Measurements from ENCODE around the gene MBD3L2B. TPM values are rescaled to one million over a fixed set of nuclear protein-coding genes. Genes with fewer than 3 reads are reported as not detected.
"Not testable (repeated sequence)": the region's sequence is repeated elsewhere in the genome, so short reads cannot be mapped to it uniquely, and the experiment has no call there.

MBD3L2B gene
- total RNA-seq, 1 experiment from 2014 or later, result not detected

DNA sequence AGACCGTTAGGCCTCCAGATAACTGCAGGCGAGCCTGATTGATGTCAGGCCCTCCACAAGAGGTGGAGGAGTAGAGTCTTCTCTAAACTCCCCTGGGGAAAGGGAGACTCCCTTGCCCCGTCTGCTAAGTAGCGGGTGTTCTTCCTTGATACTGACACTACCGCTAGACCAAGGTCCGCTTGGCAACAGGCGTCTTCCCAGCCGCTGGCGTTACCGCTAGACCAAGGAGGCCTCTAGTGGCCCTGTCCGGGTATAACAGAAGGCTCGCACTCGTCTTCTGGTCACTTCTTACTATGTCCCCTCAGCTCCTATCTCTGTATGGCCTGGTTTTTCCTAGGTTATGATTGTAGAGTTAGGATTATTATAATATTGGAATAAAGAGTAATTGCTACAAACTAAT, 45.9 kb upstream of the MBD3L2B start:
- POLR2A ChIA-PET, result not testable (repeated sequence)
- CTCF ChIA-PET, result interaction anchor here (0.8 kb wide), 1 partner anchor 54 kb away, joined by 3 read pairs; no protein-coding TSS in a partner anchor

DNA sequence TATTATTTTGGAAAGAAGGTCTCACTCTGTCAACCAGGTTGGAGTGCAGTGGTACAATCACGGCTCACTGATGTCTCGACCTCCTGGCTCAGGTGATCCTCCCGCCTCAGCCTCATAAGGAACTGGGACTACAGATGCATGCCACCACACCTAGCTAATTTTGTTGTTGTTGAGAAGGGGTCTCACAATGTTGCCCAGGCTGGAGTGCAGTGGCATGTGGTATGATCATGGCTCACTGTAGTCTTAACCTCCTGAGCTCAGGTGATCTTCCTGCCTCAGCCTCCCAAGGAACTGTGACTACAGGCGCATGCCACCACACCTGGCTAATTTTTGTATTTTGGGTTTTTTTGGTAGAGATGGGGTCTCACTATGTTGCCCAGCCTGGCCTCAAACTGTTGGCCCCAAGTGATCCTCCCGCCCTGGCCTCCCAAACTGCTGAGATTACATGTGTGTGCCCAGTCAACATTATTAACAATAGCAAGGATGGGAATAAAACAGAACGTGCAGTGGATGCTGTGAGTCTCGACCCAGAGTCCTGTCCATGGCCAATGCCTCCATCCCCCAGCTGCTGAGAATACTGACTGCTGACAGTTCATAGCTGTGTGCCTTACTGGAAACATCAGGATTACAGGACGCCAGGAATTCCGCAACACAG, 42.7 kb upstream of the MBD3L2B start:
- 0 out of 2 replicates have a peak, but pooled peaks have one; percentile 14 for TF ChIP-seq ZNF121 (CRISPR knock-in tag; IDR thresholded peaks at IDR 0.05)
- TF ChIP-seq, protein P1, sequence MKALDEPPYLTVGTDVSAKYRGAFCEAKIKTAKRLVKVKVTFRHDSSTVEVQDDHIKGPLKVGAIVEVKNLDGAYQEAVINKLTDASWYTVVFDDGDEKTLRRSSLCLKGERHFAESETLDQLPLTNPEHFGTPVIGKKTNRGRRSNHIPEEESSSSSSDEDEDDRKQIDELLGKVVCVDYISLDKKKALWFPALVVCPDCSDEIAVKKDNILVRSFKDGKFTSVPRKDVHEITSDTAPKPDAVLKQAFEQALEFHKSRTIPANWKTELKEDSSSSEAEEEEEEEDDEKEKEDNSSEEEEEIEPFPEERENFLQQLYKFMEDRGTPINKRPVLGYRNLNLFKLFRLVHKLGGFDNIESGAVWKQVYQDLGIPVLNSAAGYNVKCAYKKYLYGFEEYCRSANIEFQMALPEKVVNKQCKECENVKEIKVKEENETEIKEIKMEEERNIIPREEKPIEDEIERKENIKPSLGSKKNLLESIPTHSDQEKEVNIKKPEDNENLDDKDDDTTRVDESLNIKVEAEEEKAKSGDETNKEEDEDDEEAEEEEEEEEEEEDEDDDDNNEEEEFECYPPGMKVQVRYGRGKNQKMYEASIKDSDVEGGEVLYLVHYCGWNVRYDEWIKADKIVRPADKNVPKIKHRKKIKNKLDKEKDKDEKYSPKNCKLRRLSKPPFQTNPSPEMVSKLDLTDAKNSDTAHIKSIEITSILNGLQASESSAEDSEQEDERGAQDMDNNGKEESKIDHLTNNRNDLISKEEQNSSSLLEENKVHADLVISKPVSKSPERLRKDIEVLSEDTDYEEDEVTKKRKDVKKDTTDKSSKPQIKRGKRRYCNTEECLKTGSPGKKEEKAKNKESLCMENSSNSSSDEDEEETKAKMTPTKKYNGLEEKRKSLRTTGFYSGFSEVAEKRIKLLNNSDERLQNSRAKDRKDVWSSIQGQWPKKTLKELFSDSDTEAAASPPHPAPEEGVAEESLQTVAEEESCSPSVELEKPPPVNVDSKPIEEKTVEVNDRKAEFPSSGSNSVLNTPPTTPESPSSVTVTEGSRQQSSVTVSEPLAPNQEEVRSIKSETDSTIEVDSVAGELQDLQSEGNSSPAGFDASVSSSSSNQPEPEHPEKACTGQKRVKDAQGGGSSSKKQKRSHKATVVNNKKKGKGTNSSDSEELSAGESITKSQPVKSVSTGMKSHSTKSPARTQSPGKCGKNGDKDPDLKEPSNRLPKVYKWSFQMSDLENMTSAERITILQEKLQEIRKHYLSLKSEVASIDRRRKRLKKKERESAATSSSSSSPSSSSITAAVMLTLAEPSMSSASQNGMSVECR (CRISPR knock-in tag; IDR thresholded peaks at IDR 0.05; ENCODE audit: borderline replicate concordance), result no peak
- CTCF ChIA-PET, result no interaction called here

More for the DNA sequence above, 45.9 kb upstream of the MBD3L2B start:
- TF ChIP-seq, protein P2, sequence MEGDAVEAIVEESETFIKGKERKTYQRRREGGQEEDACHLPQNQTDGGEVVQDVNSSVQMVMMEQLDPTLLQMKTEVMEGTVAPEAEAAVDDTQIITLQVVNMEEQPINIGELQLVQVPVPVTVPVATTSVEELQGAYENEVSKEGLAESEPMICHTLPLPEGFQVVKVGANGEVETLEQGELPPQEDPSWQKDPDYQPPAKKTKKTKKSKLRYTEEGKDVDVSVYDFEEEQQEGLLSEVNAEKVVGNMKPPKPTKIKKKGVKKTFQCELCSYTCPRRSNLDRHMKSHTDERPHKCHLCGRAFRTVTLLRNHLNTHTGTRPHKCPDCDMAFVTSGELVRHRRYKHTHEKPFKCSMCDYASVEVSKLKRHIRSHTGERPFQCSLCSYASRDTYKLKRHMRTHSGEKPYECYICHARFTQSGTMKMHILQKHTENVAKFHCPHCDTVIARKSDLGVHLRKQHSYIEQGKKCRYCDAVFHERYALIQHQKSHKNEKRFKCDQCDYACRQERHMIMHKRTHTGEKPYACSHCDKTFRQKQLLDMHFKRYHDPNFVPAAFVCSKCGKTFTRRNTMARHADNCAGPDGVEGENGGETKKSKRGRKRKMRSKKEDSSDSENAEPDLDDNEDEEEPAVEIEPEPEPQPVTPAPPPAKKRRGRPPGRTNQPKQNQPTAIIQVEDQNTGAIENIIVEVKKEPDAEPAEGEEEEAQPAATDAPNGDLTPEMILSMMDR (IDR thresholded peaks at IDR 0.05), result peak; percentile 32; the same call in 1 of the 2 replicates
- H3K27me3 Mint-ChIP-seq (ENCODE audit: low read depth); H3K4me3 Mint-ChIP-seq; H3K27ac Mint-ChIP-seq; H3K4me1 Mint-ChIP-seq; ATAC-seq: not testable (repeated sequence)
- DNase-seq (ENCODE audit: low spot score), result peak; percentile 56
- Mint-ChIP-seq H3K9me3 (peaks cover 45% of the 10 kb centered on the region), H3K36me3 (peaks cover 16% of the 10 kb centered on the region)

DNA sequence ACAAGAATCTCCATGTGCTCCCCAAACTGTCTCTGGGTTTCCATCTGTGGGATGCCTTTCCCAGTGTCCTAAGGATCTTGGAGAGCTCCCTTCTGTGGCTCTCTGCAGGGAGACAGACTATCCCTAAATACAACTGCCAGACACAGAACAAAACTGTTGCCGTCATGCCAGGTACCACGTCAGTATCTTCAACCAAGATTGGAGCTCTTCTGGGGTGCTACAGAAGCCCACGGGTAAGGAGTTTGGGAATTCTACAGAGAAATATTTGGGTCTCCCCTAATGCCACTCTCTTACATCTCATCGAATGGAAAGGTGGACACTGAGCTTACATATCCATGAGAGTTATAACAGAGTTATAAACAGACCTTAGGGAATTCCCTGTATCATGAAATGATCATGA, 42.1 kb upstream of the MBD3L2B start:
- H3K4me3 Mint-ChIP-seq, result no peak overlapping the region
- DNase-seq (ENCODE audit: low spot score) (no peak), ATAC-seq (no peak)
- POLR2A ChIA-PET, result no interaction called here
- no peaks in the 10 kb centered on the region for H3K27me3 Mint-ChIP-seq (ENCODE audit: low read depth)
- CTCF ChIA-PET, result no interaction called here
- TF ChIP-seq SP1 (CRISPR knock-in tag; conservative IDR thresholded peaks at IDR 0.05), result no peak
- TF ChIP-seq, protein P3, sequence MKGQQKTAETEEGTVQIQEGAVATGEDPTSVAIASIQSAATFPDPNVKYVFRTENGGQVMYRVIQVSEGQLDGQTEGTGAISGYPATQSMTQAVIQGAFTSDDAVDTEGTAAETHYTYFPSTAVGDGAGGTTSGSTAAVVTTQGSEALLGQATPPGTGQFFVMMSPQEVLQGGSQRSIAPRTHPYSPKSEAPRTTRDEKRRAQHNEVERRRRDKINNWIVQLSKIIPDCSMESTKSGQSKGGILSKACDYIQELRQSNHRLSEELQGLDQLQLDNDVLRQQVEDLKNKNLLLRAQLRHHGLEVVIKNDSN (CRISPR knock-in tag; IDR thresholded peaks at IDR 0.05), result no peak
- peaks cover 11% of the 10 kb centered on the region for H3K36me3 Mint-ChIP-seq
- H3K27ac Mint-ChIP-seq, result no peak overlapping the region
- no peaks in the 10 kb centered on the region for H3K4me1 Mint-ChIP-seq
- peaks cover 37% of the 10 kb centered on the region for H3K9me3 Mint-ChIP-seq

More for the DNA sequence above, 42.7 kb upstream of the MBD3L2B start:
- Mint-ChIP-seq H3K27ac (no peak overlapping the region), H3K4me3 (no peak overlapping the region), H3K36me3 (peaks cover 11% of the 10 kb centered on the region), H3K4me1 (no peaks in the 10 kb centered on the region), H3K27me3 (ENCODE audit: low read depth) (no peaks in the 10 kb centered on the region), H3K9me3 (peaks cover 43% of the 10 kb centered on the region)
- POLR2A ChIA-PET, result no interaction called here
- DNase-seq (ENCODE audit: low spot score) (no peak), ATAC-seq (no peak)

DNA sequence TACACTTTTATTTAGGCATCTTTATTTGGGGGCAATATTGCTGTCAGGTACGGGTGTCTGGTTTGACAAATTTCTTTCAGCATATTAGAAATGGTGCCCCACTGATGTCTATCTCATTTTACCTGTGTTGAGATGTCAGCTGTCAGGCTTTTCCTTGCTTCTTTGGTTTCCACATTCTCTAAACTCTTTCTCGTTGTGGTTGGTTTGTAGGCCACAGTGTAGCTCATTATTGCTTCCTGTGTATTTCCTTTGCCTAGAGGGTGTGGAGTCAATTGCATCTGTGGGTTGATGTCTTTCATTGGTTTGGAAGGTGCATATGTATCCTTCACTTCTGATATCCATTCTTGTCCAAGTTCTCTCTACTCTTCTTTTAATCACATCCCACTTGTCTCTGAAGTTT, 38.7 kb upstream of the MBD3L2B start:
- not testable (repeated sequence) for H3K4me3 Mint-ChIP-seq

DNA sequence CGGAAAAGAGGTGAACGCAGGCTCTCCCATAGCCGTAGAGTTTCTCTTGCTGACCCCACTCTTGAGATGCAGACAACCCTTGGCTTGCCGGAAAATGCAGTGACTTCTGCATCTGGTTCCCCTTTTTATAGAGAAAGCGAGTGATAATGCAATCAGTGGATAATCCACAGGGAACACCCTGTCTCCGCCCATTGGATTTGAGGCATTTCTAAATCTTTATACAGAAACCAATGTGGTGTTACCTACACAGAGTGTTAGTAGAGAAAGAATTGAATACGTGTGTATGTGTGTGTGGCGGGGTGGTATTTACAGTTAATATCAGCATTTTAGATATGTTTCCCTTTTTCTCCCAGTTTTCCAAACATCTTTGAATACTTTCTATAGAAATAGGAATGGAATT, 37.3 kb upstream of the MBD3L2B start, which contains the start of gene MBD3L3:
TSS of gene MBD3L3 (minus strand) at position 101 of the 400 bp plus-strand sequence. CDS start at position 30, 71 bp downstream.
- H3K36me3 Mint-ChIP-seq; CTCF ChIA-PET; POLR2A ChIA-PET; H3K4me1 Mint-ChIP-seq; H3K9me3 Mint-ChIP-seq; H3K27ac Mint-ChIP-seq; DNase-seq (ENCODE audit: low spot score); H3K27me3 Mint-ChIP-seq (ENCODE audit: low read depth); ATAC-seq; H3K4me3 Mint-ChIP-seq: not testable (repeated sequence)

More for the DNA sequence above, 38.7 kb upstream of the MBD3L2B start:
- DNase-seq (ENCODE audit: low spot score); H3K27ac Mint-ChIP-seq; H3K4me1 Mint-ChIP-seq; ATAC-seq; CTCF ChIA-PET; H3K27me3 Mint-ChIP-seq (ENCODE audit: low read depth); POLR2A ChIA-PET; H3K36me3 Mint-ChIP-seq: not testable (repeated sequence)
- H3K9me3 Mint-ChIP-seq, result peaks cover 18% of the 10 kb centered on the region

DNA sequence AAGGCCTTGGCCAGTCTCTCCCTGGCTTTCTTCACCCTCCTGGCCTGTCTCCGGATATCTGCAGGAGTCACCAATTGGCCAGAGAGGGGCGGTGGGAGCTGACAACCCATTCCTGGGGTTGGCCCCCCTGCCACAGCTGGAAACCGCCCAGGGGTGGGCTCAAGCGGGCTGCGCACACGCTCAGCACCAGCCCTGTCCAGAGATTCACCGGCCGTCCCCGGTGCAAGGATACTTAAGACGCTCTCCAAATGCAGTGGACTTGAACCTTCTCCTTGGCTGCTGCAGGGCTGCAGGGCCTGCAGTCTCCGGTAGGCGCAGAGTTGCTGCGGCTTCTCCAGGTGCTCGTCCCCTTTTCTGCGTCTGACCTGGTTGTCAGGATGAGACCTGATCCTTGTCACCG, 35.1 kb upstream of the MBD3L2B start:
- H3K9me3 Mint-ChIP-seq; H3K36me3 Mint-ChIP-seq; H3K4me3 Mint-ChIP-seq; CTCF ChIA-PET; H3K27ac Mint-ChIP-seq; DNase-seq (ENCODE audit: low spot score); H3K27me3 Mint-ChIP-seq (ENCODE audit: low read depth); ATAC-seq; POLR2A ChIA-PET; H3K4me1 Mint-ChIP-seq: not testable (repeated sequence)

DNA sequence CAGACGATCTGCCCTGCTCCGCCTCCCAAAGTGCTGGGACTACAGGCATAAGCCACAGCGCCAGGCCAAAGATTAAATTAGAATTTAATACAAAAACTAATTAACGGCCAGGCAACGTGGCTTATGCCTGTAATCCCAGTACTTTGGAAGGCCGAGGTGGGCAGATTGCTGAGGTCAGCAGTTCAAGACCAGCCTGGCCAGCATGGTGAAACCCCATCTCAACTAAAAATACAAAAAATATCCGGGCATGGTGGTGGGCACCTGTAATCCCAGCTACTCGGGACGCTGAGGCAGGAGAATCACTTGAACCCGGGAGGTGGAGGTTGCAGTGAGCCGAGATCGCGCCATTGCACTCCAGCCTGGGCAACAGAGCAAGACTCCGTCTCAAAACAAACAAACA, 34.4 kb upstream of the MBD3L2B start:
- DNase-seq (ENCODE audit: low spot score); H3K9me3 Mint-ChIP-seq; H3K4me3 Mint-ChIP-seq; ATAC-seq; H3K36me3 Mint-ChIP-seq; CTCF ChIA-PET; H3K4me1 Mint-ChIP-seq; H3K27ac Mint-ChIP-seq; POLR2A ChIA-PET; H3K27me3 Mint-ChIP-seq (ENCODE audit: low read depth): not testable (repeated sequence)

DNA sequence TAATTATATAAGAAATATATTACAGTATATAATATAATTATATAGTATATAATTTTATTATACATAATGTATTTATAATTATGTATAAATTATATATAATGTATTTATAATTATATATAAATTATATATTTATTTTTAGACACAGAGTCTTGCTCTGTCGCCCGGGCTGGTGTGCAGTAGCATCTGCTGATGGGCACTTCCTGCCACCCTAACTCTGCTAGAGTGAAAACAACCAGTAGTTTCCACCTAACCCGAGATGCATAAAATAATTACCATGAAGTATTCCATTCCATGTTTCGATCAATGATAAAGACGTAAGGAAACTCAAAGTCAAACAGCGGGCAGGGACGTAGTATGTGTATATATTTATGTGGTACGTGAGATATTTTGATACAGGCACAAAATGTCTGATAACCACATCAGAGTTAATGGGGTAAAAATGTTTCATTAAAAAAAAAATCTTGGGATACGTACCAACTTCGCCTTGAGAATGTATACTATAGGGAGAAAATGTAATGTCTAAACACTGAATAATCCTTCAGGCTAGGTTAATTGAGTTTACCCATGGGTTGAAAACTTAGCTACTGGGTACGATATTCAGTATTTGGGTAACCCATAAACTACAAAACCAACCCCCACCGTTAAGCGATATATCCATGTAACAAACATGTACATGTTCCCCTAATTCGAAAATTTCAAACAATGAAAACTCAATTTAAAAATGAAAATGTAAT, 33.6 kb upstream of the MBD3L2B start:
- H3K4me3 Mint-ChIP-seq; DNase-seq (ENCODE audit: low spot score); H3K36me3 Mint-ChIP-seq; H3K27ac Mint-ChIP-seq; POLR2A ChIA-PET; CTCF ChIA-PET; H3K4me1 Mint-ChIP-seq; ATAC-seq; H3K9me3 Mint-ChIP-seq; H3K27me3 Mint-ChIP-seq (ENCODE audit: low read depth): not testable (repeated sequence)
